Muscle of arm (tissue), 12 donors: ENCODE data around the gene KCNH1. TPM values are rescaled to one million over a fixed set of nuclear protein-coding genes. Genes with fewer than 3 reads are reported as not detected.

Experiments used
- DNase-seq: peaks from one replicate; pipeline ENCODE4 v3.0.0-alpha.2; 2013
- polyA plus RNA-seq, 12 donors: library from polyadenylated mRNA; unstranded; fragments of 120-200 nt; gene quantifications; one replicate each; pipeline ENCODE4 v1.2.1, GENCODE V29; 2013; ENCODE audit not compliant: insufficient read length in 12 of 12

The KCNH1 gene
- polyA plus RNA-seq, 12 donors, result 0.19 to 0.63 (median 0.35) TPM; not detected in 2

DNA sequence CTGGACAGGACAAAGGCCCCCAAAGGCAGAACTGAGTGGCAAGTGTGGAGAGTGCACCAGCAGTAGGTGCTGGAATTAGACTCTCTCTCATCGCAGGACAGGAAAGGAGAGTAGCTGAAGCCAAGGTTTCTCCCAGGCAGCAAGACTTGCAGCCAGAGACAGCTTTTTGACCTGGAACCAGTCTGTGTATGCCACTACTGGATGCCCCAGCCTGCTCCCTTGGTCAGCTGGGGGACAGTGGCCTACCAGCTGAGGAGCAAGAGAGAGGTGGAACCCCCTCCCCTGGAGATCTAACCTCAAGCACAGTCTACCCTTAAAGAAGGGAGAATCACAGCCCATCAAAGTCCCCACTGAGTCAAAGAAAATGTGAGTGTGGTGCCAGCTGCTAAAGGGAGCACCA lies 375.7 kb downstream of the KCNH1 start:
- no peak for DNase-seq

- DNase-seq, result no peak
These were observed 376.3 kb downstream of the KCNH1 start for GRCh38 chr1:210757677-210758076.

- no peak for DNase-seq
These were observed 377.8 kb downstream of the KCNH1 start for GRCh38 chr1:210755991-210756659.

- no peak for DNase-seq
These were observed 378.9 kb downstream of the KCNH1 start for GRCh38 chr1:210754878-210755665.

- DNase-seq, result no peak
These were observed 382.0 kb downstream of the KCNH1 start for GRCh38 chr1:210751911-210752310.

DNA sequence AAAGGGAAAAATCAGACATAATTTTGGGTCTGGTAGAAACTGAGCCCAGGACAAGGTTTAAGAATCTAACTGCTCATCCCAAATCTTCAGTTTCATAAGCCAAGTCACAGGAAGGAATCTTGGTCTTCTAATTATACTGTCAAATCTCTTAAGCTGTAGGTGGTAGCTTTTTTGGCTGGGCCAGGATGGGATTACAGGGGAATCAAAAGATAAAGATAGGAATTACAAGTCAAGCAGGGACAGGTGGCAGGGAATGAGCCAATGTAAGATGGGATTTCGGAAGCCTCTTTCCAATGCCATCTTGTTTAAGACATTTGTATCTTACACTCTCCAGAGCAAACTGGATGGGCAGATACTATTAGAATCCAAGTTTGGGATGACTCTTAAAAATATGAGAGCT lies 383.5 kb downstream of the KCNH1 start:
- DNase-seq, result no peak

GRCh38 chr1:210748796-210749195 lies 385.2 kb downstream of the KCNH1 start:
- no peak for DNase-seq

DNA sequence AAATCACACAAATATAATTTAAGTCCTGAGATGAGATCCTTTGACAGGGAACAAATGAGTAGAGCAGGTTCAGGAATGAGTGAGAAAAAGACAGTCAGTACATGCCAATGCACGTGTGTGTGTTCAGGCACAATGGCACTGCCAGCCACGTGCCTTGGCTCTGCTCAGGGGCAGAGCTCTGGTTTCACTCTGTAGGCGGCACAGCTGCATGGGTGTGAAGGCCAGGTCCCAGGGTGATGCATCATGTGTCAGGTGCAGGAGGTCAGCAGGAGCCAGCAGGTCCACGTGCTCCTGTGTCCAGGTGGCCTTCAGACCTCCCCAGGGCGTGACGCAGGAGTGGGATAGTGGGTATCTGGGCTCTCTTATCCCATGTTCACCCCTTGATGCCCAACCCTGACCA lies 386.1 kb downstream of the KCNH1 start:
- DNase-seq, result no peak

- no peak for DNase-seq
These were observed 386.8 kb downstream of the KCNH1 start for GRCh38 chr1:210747112-210747511.

GRCh38 chr1:210746024-210746731 lies 387.8 kb downstream of the KCNH1 start:
- no peak for DNase-seq

DNA sequence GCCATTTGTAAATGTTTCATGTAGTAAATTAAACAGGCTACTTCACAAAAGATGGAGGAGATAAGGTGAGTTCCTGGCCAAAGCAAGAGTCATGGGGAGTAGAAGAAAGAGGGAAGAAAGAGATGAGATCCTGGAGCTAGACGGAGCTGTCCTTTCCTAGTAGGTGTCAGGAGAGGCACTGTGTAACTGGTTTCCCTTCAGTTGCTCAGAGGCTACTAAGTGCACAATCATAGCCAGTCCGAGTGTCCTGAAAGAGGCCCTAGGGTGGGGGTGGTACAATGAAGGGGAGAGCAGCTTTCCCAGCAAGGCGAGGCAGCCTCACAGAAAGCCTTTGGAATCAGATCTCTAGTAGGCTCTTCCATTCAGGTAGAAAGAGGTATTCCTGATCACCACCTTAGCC lies 390.9 kb downstream of the KCNH1 start:
- no peak for DNase-seq

- no peak for DNase-seq
These were observed 392.4 kb downstream of the KCNH1 start for GRCh38 chr1:210741564-210741963.

DNA sequence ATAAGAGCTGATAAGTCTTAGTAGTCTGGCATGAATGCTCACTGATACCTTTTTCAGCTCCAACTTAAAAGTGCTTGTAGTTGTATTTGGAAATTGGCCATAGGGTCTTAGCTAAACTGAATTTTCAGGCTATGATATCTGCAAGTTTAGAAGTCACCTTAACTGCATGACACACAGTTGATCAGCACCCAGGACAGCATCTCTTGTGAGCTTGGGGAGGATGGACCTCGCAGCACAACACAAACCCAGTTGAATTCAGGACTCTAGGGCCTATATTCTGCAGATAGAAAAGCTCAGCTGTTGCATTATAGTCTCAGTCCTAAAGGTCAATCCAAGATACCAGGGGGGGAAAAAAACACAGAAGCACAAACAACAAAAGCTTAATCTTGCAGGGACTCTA lies 394.3 kb downstream of the KCNH1 start:
- DNase-seq, result no peak

DNA sequence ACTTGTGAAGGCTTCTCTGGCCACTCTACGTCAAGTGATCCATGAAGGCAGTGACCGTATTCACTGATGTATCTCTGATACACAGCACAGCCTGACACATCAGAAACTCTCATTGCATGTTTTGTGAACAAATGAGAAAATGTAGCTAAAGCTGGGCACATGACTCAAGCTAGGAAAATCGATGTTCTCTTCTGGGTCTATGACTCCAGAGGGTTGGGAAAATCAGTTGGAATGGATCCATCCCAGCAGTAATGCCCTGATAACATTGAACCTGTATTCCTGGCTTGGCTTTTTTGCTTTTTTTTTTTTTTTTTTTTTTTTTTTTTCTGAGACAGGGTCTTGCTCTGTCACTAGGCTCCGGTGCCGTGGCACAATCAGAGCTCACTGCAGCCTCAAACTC lies 395.7 kb downstream of the KCNH1 start:
- no peak for DNase-seq

DNA sequence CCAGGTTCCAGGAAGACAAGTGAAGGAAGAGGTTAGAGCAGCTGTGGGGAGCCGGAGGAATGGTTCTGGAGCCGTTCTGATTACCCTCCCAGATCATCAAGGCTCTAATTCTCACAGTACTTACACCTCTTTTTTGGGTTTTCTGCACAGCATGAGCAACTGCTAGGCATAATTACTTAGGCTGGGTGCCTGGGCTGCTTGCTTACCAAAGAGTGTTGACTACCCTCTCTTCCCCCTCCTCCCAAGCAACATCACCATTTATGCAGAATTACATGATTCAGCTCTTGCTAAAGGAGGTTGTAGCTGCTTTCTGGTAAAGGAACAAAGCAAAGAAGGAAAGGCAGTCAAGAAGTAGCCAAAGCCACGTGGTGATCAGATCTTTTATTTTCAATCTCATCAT lies 397.2 kb downstream of the KCNH1 start:
- no peak for DNase-seq

- no peak for DNase-seq
These were observed 402.4 kb downstream of the KCNH1 start for GRCh38 chr1:210731597-210731996.

DNA sequence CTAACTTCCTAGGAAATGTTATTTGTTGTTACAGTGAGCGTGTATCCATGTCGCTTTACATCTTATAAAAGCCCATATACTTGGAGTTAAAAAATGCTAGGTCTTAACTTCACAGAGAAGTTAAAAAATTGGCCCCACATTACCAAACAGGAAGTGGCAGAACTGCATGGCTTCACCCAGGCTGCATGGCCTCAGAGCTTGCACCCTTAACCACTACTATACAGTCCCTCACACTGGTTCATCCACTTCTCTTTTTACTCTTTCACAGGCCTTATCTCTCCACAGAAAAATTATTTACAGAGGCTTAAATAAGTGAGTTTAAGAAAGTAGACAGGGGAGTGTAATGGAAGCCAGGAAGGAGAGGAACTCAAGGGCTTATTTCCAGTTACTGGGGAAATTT lies 402.8 kb downstream of the KCNH1 start:
- DNase-seq, result no peak

DNA sequence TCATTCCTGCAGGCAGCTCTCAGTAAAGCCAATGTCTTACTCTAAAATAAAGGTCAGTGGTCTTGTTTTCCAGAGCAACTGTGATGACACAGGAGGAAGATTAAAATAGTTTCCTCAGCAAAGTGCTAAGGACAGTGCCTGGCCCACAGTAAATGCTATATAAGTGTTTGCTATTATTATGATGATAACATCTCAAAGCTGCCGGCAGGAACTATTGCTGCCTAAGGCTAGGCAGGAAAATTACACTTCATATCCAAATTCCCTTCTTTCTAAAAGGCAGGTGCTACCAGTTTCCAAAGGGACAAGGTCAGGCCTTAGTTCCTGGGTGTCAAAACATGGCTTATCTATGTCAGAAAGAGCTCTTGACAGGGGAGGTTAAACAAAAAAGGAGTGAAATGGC lies 403.9 kb downstream of the KCNH1 start:
- DNase-seq, result no peak

DNA sequence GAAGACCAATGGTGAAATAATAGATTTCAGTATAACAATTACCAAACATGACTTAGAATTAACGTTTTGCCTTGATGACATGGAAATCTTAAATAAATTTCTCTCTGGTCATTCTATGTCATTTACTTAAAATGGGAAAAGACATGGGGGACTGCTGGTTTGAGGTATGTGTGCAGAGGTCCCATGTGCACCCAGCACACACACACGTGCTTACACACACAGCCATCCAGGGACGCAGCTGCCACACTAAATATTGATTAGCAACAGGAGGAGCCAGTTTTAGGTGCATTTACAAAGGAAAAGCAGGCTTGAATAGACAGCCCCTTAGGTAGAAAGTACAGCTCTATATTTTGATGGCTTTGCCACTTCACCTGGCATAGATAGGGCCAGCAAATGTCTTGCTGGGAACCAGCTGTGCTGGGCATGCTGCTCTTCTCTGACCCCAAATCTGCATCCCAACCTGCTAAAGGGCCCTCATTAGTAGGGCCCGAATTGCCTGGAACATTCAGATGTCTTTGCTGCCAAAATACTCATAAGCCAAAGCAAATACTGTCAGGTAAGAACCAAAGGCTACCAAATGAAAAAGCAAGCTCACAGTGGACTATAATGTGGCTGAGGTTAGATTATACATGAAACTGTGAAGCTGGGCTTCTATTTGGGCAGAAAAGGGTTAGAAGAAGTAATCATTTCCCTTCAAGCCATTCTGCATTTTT lies 405.4 kb downstream of the KCNH1 start:
- DNase-seq, result no peak

- no peak for DNase-seq
These were observed 406.2 kb downstream of the KCNH1 start for GRCh38 chr1:210727709-210728108.

DNA sequence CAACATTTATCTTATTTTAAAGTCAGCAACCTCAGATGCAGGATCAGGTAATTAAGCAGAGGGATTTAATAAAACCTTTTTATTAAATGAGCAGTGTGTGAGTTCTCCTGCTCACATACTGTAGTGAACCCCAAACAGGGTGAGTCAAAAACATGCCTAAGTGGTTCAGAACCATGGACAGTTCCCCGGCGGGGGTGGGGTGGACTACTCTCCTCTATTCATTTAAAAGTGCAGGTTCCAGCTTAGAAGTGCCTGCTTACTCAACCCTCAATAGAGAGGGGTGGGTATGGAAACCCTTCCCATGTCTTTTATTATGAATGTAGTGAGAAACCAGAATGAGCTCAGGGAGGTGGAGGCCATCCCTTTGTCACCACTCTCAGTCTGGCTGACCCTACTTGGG lies 407.3 kb downstream of the KCNH1 start:
- peak; percentile 37 for DNase-seq

GRCh38 chr1:210724768-210725167 lies 409.2 kb downstream of the KCNH1 start:
- DNase-seq, result no peak
